Immature natural killer cell (primary cell): ENCODE results near the gene ST3GAL4. TPM values are rescaled to one million over a fixed set of nuclear protein-coding genes. Genes with fewer than 3 reads are reported as not detected.
"Not testable (repeated sequence)": the region's sequence is repeated elsewhere in the genome, so short reads cannot be mapped to it uniquely, and the experiment has no call there.

Source experiments
- DNase-seq, 3 donors: peaks; one replicate each; pipeline ENCODE4 v3.0.0; 2022; ENCODE audit warnings: mixed read lengths in 1 of 3
- H3K27ac Mint-ChIP-seq, 6 donors: one replicate each; pipeline ENCODE4 v1.8.0; 2020; ENCODE audit warnings: mixed read lengths in 6 of 6, mild to moderate bottlenecking in 5 of 6, inconsistent platforms in 4 of 6, moderate library complexity in 3 of 6
- H3K27me3 Mint-ChIP-seq, 3 donors: one replicate each; pipeline ENCODE4 v1.8.0; 2020 to 2021; ENCODE audit warnings: low read depth in 3 of 3, mild to moderate bottlenecking in 3 of 3, mixed read lengths in 3 of 3, moderate library complexity in 3 of 3, inconsistent platforms in 1 of 3
- H3K36me3 Mint-ChIP-seq, 3 donors: one replicate each; pipeline ENCODE4 v1.8.0; 2020; ENCODE audit warnings: mixed read lengths in 3 of 3, inconsistent platforms in 2 of 3, mild to moderate bottlenecking in 2 of 3
- H3K4me1 Mint-ChIP-seq, 2 donors: one replicate each; pipeline ENCODE4 v1.8.0; 2020; ENCODE audit warnings: inconsistent platforms in 2 of 2, mild to moderate bottlenecking in 2 of 2, mixed read lengths in 2 of 2, moderate library complexity in 1 of 2
- H3K4me3 Mint-ChIP-seq, 5 donors: one replicate each; pipeline ENCODE4 v1.8.0; 2020; ENCODE audit warnings: mild to moderate bottlenecking in 5 of 5, mixed read lengths in 5 of 5, inconsistent platforms in 3 of 5, moderate library complexity in 3 of 5
- H3K9me3 Mint-ChIP-seq, 6 donors: one replicate each; pipeline ENCODE4 v1.8.0; 2020; ENCODE audit warnings: mild to moderate bottlenecking in 6 of 6, mixed read lengths in 6 of 6, inconsistent platforms in 4 of 6, moderate library complexity in 3 of 6
- polyA plus RNA-seq, 3 donors: library from polyadenylated mRNA; unstranded; fragments of 300-500 nt; fragmentation: Illumina TruSeq; gene quantifications; one replicate each; pipeline ENCODE4 v1.2.3, GENCODE V29; 2021

The ST3GAL4 gene
- polyA plus RNA-seq, 3 donors from 2014 or later = 25.0 to 31.7 (median 30.9) TPM

DNA sequence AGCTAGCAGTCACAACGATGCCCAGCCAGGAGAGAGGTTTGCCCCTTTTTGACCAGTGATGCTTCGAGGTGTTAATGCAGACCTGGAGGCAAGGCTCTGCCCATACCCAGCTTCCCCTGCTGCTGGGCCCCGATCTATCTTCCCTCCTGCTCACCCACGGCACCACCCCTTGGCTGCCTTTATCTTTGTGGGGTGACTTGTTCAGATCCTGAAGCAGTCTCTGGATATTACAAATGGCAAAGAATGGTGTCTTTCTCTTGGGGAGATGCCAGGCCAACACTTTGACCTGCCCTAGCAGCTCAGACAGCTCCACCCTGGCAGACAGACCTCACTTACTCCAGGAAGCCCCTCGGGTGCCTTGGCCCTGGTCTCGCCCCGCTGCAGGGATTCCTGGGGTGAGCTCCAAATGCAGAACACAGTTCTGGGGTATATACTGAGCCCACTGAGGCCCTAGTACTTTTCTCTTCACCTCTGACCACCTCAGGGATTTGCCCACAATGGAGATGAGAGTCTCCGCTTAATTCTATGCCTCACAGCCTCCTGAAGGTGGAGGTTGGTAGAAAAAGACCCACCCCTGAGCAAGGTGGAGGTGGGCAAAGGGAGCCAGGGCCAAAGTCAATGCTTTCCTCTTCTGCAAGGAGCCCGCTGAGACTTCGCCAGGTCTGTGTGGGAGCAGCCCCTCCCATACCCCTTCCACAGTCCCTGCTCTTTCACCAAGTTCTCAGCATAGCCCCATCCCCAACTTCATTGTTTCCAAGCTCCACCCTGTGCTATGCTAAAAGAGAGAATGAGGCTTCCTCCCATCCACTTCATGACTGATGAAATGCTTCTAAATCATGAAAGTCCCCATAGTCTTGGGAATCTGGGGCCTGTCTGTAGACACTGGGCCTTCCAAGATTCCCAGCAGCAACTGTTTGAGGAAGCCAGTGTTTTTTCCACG lies 11.1 kb upstream of the ST3GAL4 start:
- H3K4me1 Mint-ChIP-seq = peaks cover 28 to 41% of the 10 kb centered on the region in 2 donors

GRCh38 chr11:126345283-126345682 lies 10.2 kb upstream of the ST3GAL4 start:
- H3K4me1 Mint-ChIP-seq = peaks cover 29 to 42% of the 10 kb centered on the region in 2 donors
- no peaks in the 10 kb centered on the region for H3K9me3 Mint-ChIP-seq
- no peak overlapping the region for H3K4me3 Mint-ChIP-seq
- H3K36me3 Mint-ChIP-seq = peaks cover 16 to 40% (median 18%) of the 10 kb centered on the region in 3 donors
- H3K27ac Mint-ChIP-seq = peak overlapping the region; percentile 87 to 96 (median 93)
- no peaks in the 10 kb centered on the region for H3K27me3 Mint-ChIP-seq
- no peak for DNase-seq

More for the DNA sequence above, 11.1 kb upstream of the ST3GAL4 start:
- Mint-ChIP-seq H3K9me3 (no peaks in the 10 kb centered on the region), H3K4me3 (no peak overlapping the region), H3K27ac (peak overlapping the region; percentile 40 to 95 (median 78)), H3K36me3 (peaks cover 16 to 40% (median 18%) of the 10 kb centered on the region in 3 donors), H3K27me3 (no peaks in the 10 kb centered on the region)
- no peak for DNase-seq

DNA sequence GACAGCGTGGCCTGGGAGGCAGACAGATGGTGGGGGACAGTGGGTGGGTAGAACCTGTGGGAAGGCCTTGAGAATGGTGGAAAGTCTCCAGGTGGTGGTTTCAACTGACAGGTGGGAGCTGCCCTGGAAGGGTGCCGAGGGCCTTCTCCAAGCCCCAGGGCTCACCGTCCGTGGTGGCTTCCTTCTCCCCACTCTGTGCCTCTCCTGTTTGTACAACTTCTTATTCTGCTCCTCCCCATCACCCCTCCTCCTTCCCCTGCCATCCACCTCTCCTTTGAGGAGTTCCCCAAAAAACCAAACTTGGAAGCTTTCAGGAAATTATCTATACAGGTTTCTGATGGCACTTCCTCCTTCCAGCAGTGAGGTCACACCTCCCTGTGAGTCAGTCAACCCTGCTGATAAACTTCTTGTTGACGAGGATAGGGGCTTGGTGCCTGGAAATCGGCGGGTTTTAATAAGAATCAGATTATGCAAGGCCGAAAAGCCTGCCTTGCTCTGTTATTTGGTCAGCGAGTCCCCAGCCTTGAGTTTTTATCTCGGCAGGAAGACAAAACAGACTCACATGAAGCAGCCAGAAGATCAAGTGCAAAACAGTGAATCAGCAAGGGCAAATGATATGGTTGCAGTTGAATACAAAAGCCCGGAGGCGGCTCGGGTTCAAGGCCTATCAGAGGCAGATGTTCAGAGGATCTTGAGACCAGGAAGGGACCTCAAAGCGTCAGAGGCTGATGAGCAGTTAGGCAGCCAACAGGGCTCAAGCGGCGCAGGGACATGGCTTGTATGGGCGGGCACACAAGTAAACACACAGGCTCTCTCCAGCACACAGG lies 9.5 kb upstream of the ST3GAL4 start:
- peaks cover 35 to 45% of the 10 kb centered on the region in 2 donors for H3K4me1 Mint-ChIP-seq
- DNase-seq = no peak
- no peaks in the 10 kb centered on the region for H3K27me3 Mint-ChIP-seq
- H3K9me3 Mint-ChIP-seq = no peaks in the 10 kb centered on the region
- H3K36me3 Mint-ChIP-seq = peaks cover 19 to 37% (median 23%) of the 10 kb centered on the region in 3 donors
- peak overlapping the region; percentile 87 to 96 (median 93) for H3K27ac Mint-ChIP-seq
- H3K4me3 Mint-ChIP-seq = peak overlapping the region; percentile 2 to 51 (median 7)

GRCh38 chr11:126346586-126346940 lies 8.9 kb upstream of the ST3GAL4 start:
- peak overlapping the region; percentile 87 to 96 (median 93) for H3K27ac Mint-ChIP-seq
- H3K4me1 Mint-ChIP-seq = peaks cover 38 to 45% of the 10 kb centered on the region in 2 donors

GRCh38 chr11:126346946-126347345 lies 8.5 kb upstream of the ST3GAL4 start:
- peak overlapping the region; percentile 17 to 95 (median 90) for H3K27ac Mint-ChIP-seq
- H3K4me3 Mint-ChIP-seq, H3K9me3 Mint-ChIP-seq, H3K27me3 Mint-ChIP-seq, DNase-seq: not testable (repeated sequence)
- H3K36me3 Mint-ChIP-seq = peaks cover 19 to 27% (median 23%) of the 10 kb centered on the region in 3 donors
- H3K4me1 Mint-ChIP-seq = peaks cover 42 to 45% of the 10 kb centered on the region in 2 donors

More at GRCh38 chr11:126346586-126346940, 8.9 kb upstream of the ST3GAL4 start:
- H3K27me3 Mint-ChIP-seq = no peaks in the 10 kb centered on the region
- no peak for DNase-seq
- H3K4me3 Mint-ChIP-seq = peak overlapping the region in 2 of 5 donors; percentile 2 to 51
- no peaks in the 10 kb centered on the region for H3K9me3 Mint-ChIP-seq
- H3K36me3 Mint-ChIP-seq = peaks cover 19 to 31% (median 23%) of the 10 kb centered on the region in 3 donors

DNA sequence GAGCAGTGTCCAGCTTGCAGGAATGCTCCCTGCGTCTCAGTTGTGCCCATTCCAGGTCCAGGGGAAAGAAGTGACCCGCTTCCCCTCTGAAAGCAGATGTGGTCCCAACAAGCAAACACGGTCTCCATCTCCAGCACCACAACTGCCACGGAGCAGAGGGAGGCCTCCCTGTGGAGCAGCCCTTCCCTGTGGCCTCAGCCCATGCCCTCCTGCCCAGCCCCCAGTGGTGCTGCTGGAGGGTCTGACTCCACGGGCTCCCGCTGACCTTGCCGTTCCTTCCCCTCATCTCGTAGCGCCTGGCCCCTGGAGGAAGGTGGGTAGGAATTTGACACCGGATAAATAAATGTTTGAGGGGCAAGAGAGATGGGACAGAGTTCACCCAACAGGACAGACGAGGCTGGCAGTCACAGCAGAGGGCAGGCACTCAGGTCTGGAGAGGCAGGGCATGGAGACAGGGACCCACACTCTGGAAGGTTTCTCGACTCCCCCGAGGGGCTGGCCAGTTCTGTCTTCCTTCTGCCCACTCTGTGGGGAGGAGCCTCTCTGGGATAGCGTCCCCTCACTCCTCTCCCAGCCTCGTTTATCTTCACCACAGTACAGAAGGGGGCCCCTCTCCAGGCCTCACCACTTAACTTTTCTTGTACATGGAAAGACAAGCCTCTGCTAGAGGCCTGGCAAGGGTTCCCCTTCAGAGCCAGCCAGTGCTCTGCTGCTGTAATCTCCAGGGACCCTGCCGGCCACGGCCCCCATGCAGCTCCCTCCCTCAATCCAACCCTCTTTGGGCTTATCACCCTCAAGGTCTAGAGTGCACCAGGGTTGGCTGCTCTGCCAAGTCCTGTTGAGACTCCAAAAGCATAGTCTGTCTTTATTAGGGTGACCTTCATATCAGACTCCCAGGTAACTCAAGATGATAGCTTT lies 7.5 kb upstream of the ST3GAL4 start:
- peaks cover 19 to 25% (median 25%) of the 10 kb centered on the region in 3 donors for H3K36me3 Mint-ChIP-seq
- peaks cover 48 to 50% of the 10 kb centered on the region in 2 donors for H3K4me1 Mint-ChIP-seq
- H3K9me3 Mint-ChIP-seq = no peaks in the 10 kb centered on the region
- DNase-seq = no peak
- H3K27me3 Mint-ChIP-seq = peaks cover 0 to 1% (median under 1%) of the 10 kb centered on the region in 3 donors
- peak overlapping the region; percentile 17 to 95 (median 76) for H3K27ac Mint-ChIP-seq
- no peak overlapping the region for H3K4me3 Mint-ChIP-seq

- no peak overlapping the region for H3K4me3 Mint-ChIP-seq
These were observed 6.5 kb upstream of the ST3GAL4 start for GRCh38 chr11:126348806-126349582.

GRCh38 chr11:126350836-126351235 lies 4.7 kb upstream of the ST3GAL4 start:
- Mint-ChIP-seq H3K27me3 (peaks cover 6 to 11% (median 8%) of the 10 kb centered on the region in 3 donors), H3K27ac (peak overlapping the region; percentile 85 to 96 (median 93)), H3K36me3 (peaks cover 11 to 20% (median 14%) of the 10 kb centered on the region in 3 donors), H3K9me3 (no peaks in the 10 kb centered on the region), H3K4me1 (peaks cover 65% of the 10 kb centered on the region in 2 donors), H3K4me3 (peak overlapping the region in 3 of 5 donors; percentile 40 to 56 (median 43))
- DNase-seq = no peak

More at GRCh38 chr11:126348806-126349582, 6.5 kb upstream of the ST3GAL4 start:
- peaks cover 0 to 2% (median 2%) of the 10 kb centered on the region in 3 donors for H3K27me3 Mint-ChIP-seq
- peaks cover 58 to 60% of the 10 kb centered on the region in 2 donors for H3K4me1 Mint-ChIP-seq
- H3K27ac Mint-ChIP-seq = peak overlapping the region in 5 of 6 donors; percentile 17 to 95 (median 75)
- H3K36me3 Mint-ChIP-seq = peaks cover 15 to 21% (median 20%) of the 10 kb centered on the region in 3 donors
- no peak for DNase-seq
- no peaks in the 10 kb centered on the region for H3K9me3 Mint-ChIP-seq

DNA sequence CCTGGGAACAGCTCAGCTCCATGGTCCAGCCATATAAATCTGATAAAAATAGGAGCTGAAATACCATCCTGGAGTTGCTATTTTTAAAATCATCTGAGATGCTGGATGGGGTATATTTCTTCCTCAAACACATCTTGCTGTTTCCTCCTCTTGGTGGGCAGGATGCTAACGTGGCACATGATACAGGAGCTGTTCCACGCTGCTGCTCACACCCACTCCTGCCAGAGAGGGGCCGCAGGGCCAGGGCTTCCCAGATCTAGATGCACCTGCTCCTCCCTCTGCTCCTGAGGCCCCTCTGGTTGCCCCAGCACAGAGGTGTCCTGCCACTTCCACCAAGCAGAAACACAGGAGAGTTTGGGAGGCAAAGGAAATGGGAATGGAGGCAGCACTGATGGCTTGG lies 3.3 kb upstream of the ST3GAL4 start:
- Mint-ChIP-seq H3K9me3 (no peaks in the 10 kb centered on the region), H3K27me3 (peaks cover 8 to 14% (median 11%) of the 10 kb centered on the region in 3 donors), H3K4me3 (peak overlapping the region in 4 of 5 donors; percentile 71 to 80 (median 79)), H3K4me1 (peaks cover 63 to 68% of the 10 kb centered on the region in 2 donors), H3K36me3 (peaks cover 7 to 14% (median 9%) of the 10 kb centered on the region in 3 donors), H3K27ac (peak overlapping the region; percentile 76 to 96 (median 93))
- no peak for DNase-seq

DNA sequence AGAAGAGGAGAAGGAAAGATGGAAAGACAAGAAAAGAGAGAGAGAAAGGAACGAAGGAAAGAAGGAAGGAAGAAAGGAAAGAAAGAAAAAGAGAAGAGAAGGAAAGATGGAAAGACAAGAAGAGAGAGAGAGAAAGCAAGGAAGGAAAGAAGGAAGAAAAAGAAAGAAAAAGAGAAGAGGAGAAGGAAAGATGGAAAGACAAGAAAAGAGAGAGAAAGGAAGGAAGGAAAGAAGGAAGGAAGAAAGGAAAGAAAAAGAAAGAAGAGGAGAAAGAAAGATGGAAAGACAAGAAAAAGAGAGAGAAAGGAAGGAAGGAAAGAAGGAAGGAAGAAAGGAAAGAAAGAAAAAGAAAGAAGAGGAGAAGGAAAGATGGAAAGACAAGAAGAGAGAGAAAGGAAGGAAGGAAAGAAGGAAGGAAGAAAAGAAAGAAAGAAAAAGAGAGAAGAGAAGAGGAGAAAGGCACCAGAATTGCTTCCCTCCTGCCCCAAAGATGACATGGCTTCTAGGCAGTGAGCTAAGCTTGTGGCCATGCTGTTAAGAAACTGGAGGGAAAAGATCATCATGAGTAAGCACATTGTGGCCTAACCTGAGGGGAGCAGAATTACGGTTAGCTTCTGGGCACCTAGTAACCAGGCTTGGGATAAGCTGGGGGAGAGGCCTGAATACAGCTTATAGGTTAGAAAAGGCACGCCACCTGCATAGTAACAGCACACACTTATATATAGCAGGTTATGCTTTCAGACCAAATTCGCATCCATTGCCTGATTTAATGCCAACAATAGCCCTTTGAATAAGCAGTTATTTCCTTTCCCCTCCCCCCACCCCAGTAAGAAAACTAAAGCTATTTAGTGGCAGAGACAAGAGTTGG lies 2.3 kb upstream of the ST3GAL4 start:
- Mint-ChIP-seq H3K27me3 (peaks cover 8 to 17% (median 11%) of the 10 kb centered on the region in 3 donors), H3K27ac (peak overlapping the region; percentile 76 to 96 (median 93)), H3K9me3 (no peaks in the 10 kb centered on the region), H3K36me3 (peaks cover 7 to 13% (median 9%) of the 10 kb centered on the region in 3 donors), H3K4me1 (peaks cover 73% of the 10 kb centered on the region in 2 donors), H3K4me3 (peak overlapping the region; percentile 60 to 80 (median 79))
- no peak for DNase-seq

DNA sequence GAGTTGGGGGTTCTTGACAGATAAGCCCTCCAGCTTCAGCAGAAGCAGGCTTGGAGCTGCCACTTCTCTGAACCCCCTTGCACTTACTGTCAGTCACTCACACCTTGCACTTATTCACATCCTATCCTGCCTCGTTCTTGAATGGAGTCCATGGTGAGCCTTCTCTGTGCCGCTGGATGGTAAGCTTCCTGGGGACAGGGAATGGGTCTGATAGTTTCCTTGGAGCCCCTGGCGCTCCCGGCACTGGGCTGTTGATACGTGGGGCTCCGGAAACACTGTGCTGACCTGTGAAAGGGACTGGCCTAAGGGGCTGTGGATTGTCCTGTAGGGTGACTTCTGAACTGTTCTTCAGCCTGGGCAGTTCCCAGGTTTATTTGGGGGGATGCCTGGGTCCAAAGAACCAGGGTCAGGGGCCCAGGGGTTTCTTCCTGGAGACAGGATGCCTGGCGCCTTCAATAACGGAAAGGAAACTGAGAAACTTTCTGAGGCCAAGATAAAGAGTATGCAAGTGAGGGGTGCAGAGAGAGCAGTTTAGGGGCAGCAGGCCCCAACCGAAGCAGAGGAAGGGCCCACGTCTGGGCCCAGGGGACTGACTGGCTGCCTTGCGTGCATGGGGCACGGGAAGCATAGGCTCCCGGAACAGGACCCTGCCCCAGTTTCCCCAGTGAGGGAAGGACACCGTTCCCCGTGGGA lies 709 bp upstream of the ST3GAL4 start:
- Mint-ChIP-seq H3K9me3 (no peaks in the 10 kb centered on the region), H3K4me3 (peak overlapping the region; percentile 88 to 96 (median 94)), H3K4me1 (peaks cover 78 to 81% of the 10 kb centered on the region in 2 donors), H3K27me3 (peaks cover 8 to 17% (median 11%) of the 10 kb centered on the region in 3 donors), H3K36me3 (peaks cover 3 to 7% (median 4%) of the 10 kb centered on the region in 3 donors), H3K27ac (peak overlapping the region; percentile 87 to 98 (median 96))
- peak in 2 of 3 donors; percentile 21 to 36 for DNase-seq
